SKM-1 (cell line): ENCODE data around the gene HEG1.

Source experiments
- DNase-seq: peaks from one replicate; lab custom pipeline; 2025; ENCODE audit not compliant: unreplicated experiment; lab: John Stamatoyannopoulos, UW

Gene HEG1

GRCh38 chr3:125072749-125073389, 17.1 kb upstream of the HEG1 start:
- DNase-seq: no peak

- no peak for DNase-seq
These were observed 16.5 kb upstream of the HEG1 start for GRCh38 chr3:125072301-125072700.

GRCh38 chr3:125069968-125070745, 14.4 kb upstream of the HEG1 start:
- DNase-seq: no peak

GRCh38 chr3:125069452-125069851, 13.7 kb upstream of the HEG1 start:
- no peak for DNase-seq

GRCh38 chr3:125068265-125068664, 12.5 kb upstream of the HEG1 start:
- DNase-seq: no peak

GRCh38 chr3:125067225-125067624, 11.4 kb upstream of the HEG1 start:
- DNase-seq: no peak

- DNase-seq: no peak
These were observed 7.3 kb upstream of the HEG1 start for GRCh38 chr3:125062904-125063618.

GRCh38 chr3:125061646-125062045, 5.8 kb upstream of the HEG1 start:
- no peak for DNase-seq

GRCh38 chr3:125061170-125061569, 5.4 kb upstream of the HEG1 start:
- DNase-seq: no peak

- no peak for DNase-seq
These were observed 3.9 kb upstream of the HEG1 start for GRCh38 chr3:125059488-125060245.

- no peak for DNase-seq
These were observed 3.2 kb upstream of the HEG1 start for GRCh38 chr3:125058959-125059358.

GRCh38 chr3:125058529-125058928, 2.7 kb upstream of the HEG1 start:
- DNase-seq: no peak

GRCh38 chr3:125057186-125057850, 1.5 kb upstream of the HEG1 start:
- DNase-seq: no peak

GRCh38 chr3:125055331-125055912, 375 bp downstream of the HEG1 start:
- DNase-seq: no peak

- DNase-seq: no peak
These were observed 1.1 kb downstream of the HEG1 start for GRCh38 chr3:125054449-125055329.

- DNase-seq: no peak
These were observed 1.7 kb downstream of the HEG1 start for GRCh38 chr3:125054062-125054448.

- no peak for DNase-seq
These were observed 2.5 kb downstream of the HEG1 start for GRCh38 chr3:125053304-125053699.

GRCh38 chr3:125052624-125053303, 3.0 kb downstream of the HEG1 start:
- DNase-seq: no peak
